Endodermal cell (in vitro differentiated cells): ENCODE data around the gene NOM1. TPM values are rescaled to one million over a fixed set of nuclear protein-coding genes. Genes with fewer than 3 reads are reported as not detected.
A peak's percentile ranks its signal among the peaks of the same experiment; 100 is the strongest.

ENCODE experiments used
- DNase-seq: peaks from one replicate; pipeline ENCODE4 v3.0.0-alpha.2; 2017
- H3K27ac ChIP-seq: 2 replicates; pipeline ENCODE4 v1.5.1; 2013; ENCODE audit warnings: mild to moderate bottlenecking, low read depth, low read length, moderate library complexity
- H3K27me3 ChIP-seq: 2 replicates; pipeline ENCODE4 v1.6.1; 2013; ENCODE audit warnings: mild to moderate bottlenecking, low read length, moderate library complexity; ENCODE audit not compliant: insufficient read depth, control insufficient read depth, poor library complexity, severe bottlenecking
- H3K36me3 ChIP-seq: 2 replicates; pipeline ENCODE4 v1.7.0; 2013; ENCODE audit warnings: mild to moderate bottlenecking, low read length, moderate library complexity; ENCODE audit not compliant: control insufficient read depth, insufficient read depth
- H3K4me1 ChIP-seq: one replicate; pipeline ENCODE4 v1.7.0; 2013; ENCODE audit warnings: low read length; ENCODE audit not compliant: control insufficient read depth, insufficient read depth
- H3K4me3 ChIP-seq: 2 replicates; pipeline ENCODE4 v1.5.1; 2013; ENCODE audit warnings: mild to moderate bottlenecking, low read length, moderate library complexity
- H3K9ac ChIP-seq: 2 replicates; pipeline ENCODE4 v1.6.1; 2013; ENCODE audit warnings: mild to moderate bottlenecking, low read length, moderate library complexity; ENCODE audit not compliant: poor library complexity, severe bottlenecking; ENCODE audit errors: extremely low read depth
- H3K9me3 ChIP-seq: 2 replicates; pipeline ENCODE4 v1.6.1; 2013; ENCODE audit warnings: mild to moderate bottlenecking, low read length, moderate library complexity; ENCODE audit not compliant: control insufficient read depth
- H3K27ac Mint-ChIP-seq: 2 replicates; pipeline ENCODE4 v1.8.0; 2020; ENCODE audit warnings: mixed read lengths
- H3K27me3 Mint-ChIP-seq: 2 replicates; pipeline ENCODE4 v1.8.0; 2021; ENCODE audit warnings: mild to moderate bottlenecking, mixed read lengths; ENCODE audit not compliant: insufficient read depth
- H3K36me3 Mint-ChIP-seq: 2 replicates; pipeline ENCODE4 v1.8.0; 2020; ENCODE audit warnings: low read depth, mixed read lengths
- H3K4me1 Mint-ChIP-seq: 2 replicates; pipeline ENCODE4 v1.8.0; 2020; ENCODE audit warnings: mixed read lengths
- H3K4me3 Mint-ChIP-seq: 2 replicates; pipeline ENCODE4 v1.8.0; 2020; ENCODE audit warnings: mild to moderate bottlenecking, moderate library complexity, mixed read lengths
- H3K9me3 Mint-ChIP-seq: 2 replicates; pipeline ENCODE4 v1.8.0; 2020; ENCODE audit warnings: mild to moderate bottlenecking, mixed read lengths
- WGBS, 2 experiments: methylation state at CpG; one replicate each; pipeline versions ENCODE4 v1.1.5 to v1.1.7; 2013; ENCODE audit warnings: missing lambda C conversion rate in 2 of 2, mixed read lengths in 1 of 2; ENCODE audit not compliant: insufficient coverage in 1 of 2, insufficient read length in 1 of 2; 5-methylcytosine and 5-hydroxymethylcytosine counted together
- total RNA-seq, 2 donors: library from RNA; stranded (reverse); fragmentation: NEBNext Ultra II Directional in 1 of 2; extraction: Animal tissue kit (Norgen Biotek cat#: 25700) in 1 of 2; gene quantifications; 2 replicates in 1 of 2; 3 replicates in 1 of 2; pipeline ENCODE4 v1.2.1, GENCODE V29; 2021
- TF ChIP-seq, protein P1 (sequence below): fragments of 200-600 bp; sonication (generic); conservative IDR thresholded peaks from 2 replicates; pipeline ENCODE4 v1.5.0; 2021; ENCODE audit warnings: antibody characterized with exemption, mild to moderate bottlenecking

The NOM1 gene
- total RNA-seq, 2 donors from 2014 or later = 22.8 to 27.0 TPM

DNA sequence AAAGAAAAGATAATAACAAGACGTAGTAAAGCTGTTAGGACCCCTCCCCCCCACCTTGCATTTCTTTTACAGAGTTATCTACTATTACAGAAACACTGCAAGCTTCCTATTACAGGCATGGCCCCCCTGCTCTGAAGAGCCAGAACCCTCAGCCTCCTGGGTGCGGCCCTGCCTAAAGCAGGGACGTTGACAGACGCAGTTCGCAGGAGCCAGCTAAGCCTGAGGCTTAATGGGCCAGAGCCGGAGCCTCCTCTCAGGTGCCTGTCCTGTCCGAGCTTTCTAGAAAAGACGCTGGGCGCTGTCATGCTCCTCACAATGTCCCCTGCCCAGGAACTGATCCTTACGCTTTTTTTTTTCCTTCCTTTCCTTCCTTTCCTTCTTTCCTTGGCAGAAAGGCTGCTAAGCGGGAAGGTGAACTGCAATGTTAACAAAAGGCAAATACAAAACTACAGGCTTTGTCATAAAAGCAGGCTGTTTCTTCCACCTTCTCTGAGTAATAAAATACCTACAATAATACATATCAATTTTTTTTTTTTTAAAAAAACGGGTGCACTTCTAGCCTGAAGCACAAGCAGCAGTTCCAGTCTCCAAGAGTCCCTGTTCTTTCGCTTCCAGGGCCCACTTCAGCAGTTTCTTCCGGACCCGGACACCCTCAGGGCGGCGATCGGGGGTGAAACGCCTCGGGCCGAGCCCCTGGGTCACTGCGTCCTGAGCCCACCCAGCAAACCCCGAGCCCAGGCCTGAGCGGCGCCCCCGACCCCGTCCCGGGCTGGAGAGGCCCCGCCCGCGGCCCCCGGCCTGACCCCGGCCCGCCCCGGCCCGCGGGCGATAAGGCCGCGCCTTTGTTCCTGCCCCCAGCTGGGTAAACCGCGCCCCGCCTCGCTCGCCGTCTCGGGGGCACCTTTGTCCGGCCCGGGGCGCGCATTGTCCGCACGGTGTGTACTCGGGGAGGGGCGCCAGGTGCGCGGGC lies 49.8 kb downstream of the NOM1 start:
- Mint-ChIP-seq H3K4me1 (peaks cover 15% of the 10 kb centered on the region), H3K27me3 (peaks cover 94% of the 10 kb centered on the region), H3K4me3 (peak overlapping the region; percentile 39), H3K9me3 (no peaks in the 10 kb centered on the region), H3K27ac (no peak overlapping the region), H3K36me3 (no peaks in the 10 kb centered on the region)
- peak; percentile 63 for DNase-seq
- H3K4me1 ChIP-seq = no peaks in the 10 kb centered on the region
- no peak overlapping the region for H3K27ac ChIP-seq
- H3K4me3 ChIP-seq = peak overlapping the region; percentile 17
- H3K27me3 ChIP-seq = peaks cover 89% of the 10 kb centered on the region
- no peak overlapping the region for H3K9ac ChIP-seq
- TF ChIP-seq, protein P1, sequence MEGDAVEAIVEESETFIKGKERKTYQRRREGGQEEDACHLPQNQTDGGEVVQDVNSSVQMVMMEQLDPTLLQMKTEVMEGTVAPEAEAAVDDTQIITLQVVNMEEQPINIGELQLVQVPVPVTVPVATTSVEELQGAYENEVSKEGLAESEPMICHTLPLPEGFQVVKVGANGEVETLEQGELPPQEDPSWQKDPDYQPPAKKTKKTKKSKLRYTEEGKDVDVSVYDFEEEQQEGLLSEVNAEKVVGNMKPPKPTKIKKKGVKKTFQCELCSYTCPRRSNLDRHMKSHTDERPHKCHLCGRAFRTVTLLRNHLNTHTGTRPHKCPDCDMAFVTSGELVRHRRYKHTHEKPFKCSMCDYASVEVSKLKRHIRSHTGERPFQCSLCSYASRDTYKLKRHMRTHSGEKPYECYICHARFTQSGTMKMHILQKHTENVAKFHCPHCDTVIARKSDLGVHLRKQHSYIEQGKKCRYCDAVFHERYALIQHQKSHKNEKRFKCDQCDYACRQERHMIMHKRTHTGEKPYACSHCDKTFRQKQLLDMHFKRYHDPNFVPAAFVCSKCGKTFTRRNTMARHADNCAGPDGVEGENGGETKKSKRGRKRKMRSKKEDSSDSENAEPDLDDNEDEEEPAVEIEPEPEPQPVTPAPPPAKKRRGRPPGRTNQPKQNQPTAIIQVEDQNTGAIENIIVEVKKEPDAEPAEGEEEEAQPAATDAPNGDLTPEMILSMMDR = no peak
- WGBS, 2 experiments = 6 to 16% methylated on average over 9 to 57 of the region's 57 CpGs
- no peaks in the 10 kb centered on the region for H3K9me3 ChIP-seq
- no peaks in the 10 kb centered on the region for H3K36me3 ChIP-seq

DNA sequence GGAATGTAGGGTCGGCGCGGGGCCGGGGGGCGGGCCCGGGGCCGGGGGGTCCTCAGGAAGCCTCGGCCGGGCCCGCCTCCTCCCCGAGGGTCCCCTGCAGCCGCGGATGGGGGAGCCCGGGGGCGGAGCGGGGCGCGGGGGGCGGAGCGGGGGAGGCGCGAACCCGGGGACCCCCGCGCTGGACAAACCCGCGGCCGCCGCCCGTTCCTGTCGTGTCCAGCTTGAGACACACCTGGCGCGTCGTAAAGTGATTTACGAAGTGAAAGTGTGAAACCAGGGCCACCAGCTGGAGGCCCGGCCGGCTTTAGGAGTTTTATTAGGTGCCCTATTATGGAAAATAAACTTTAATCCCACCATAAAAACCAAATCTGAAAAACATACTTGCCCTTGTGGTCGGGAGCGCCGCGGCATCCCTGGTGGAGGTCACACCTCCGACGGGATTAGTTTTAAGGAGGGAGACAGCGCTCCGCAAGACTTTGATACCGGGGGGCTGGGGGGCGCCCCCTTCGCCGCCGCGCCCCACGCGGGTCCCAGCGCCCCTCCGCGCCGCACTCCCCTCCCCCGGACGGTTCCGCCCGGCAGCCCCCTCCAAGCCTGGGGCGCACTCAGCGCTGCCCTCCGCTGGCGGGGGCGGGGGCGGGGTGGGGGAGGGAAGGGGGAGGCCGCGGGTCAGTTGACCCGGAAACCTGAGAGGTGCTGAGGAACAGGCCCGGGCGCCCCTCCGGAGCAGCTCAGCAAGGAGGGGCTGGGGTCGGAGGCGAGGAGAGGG lies 50.6 kb downstream of the NOM1 start:
- H3K36me3 Mint-ChIP-seq = peaks cover 6% of the 10 kb centered on the region
- Histone ChIP-seq H3K9me3 (no peaks in the 10 kb centered on the region), H3K4me1 (no peaks in the 10 kb centered on the region), H3K27ac (no peak overlapping the region), H3K9ac (no peak overlapping the region), H3K27me3 (peaks cover 97% of the 10 kb centered on the region), H3K36me3 (no peaks in the 10 kb centered on the region), H3K4me3 (peak overlapping the region; percentile 17)
- H3K4me3 Mint-ChIP-seq = peak overlapping the region; percentile 36
- TF ChIP-seq, protein P1 = peak; percentile 23
- DNase-seq = peak; percentile 66
- peaks cover 94% of the 10 kb centered on the region for H3K27me3 Mint-ChIP-seq
- H3K4me1 Mint-ChIP-seq = peaks cover 19% of the 10 kb centered on the region
- WGBS, 2 experiments = 1 to 3% methylated on average over 6 to 61 of the region's 75 CpGs
- H3K27ac Mint-ChIP-seq = no peak overlapping the region
- no peaks in the 10 kb centered on the region for H3K9me3 Mint-ChIP-seq

DNA sequence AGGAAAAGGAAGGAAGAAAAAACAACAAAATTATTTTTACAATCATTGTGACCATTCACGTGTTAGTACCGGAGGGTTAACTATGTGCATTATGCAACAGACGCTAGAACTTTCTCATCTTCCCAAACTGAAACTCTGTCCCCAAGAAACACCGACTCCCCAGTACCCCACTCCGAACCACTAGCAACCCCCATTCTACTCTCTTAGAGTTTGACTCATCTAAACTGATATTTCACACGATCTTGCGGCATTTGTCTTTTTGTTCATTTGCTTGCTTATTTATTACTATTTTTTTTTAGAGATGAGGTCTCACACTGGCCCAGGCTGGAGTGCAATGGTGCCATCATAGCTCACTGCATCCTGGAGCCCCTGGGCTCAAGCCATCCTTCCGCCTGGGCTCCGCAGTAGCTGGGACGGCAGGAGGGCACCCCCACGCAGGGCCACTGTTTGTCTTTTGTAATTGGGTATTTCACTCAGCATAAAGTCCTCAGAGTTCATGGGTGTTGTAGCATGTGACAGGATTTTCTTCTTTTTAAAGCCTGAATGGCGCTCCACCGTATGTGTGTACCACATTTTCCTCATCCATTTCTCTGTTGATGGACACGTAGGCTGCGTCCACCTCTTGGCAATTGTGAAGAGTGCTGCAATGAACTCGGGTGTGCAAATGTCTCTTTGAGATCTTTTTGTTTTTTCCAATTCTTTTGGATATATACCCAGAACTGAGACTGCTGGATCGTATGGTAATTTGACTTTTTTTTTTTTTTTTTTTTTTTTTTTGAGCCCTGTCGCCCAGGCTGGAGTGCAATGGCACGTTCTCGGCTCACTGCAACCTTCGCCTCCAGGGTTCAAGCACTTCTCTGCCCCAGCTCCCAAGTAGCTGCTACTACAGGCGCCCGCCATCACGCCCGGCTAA lies 51.5 kb downstream of the NOM1 start:
- Mint-ChIP-seq H3K27me3 (peaks cover 93% of the 10 kb centered on the region), H3K4me1 (peaks cover 19% of the 10 kb centered on the region), H3K36me3 (peaks cover 6% of the 10 kb centered on the region), H3K4me3 (peak overlapping the region; percentile 36), H3K9me3 (no peaks in the 10 kb centered on the region), H3K27ac (no peak overlapping the region)
- no peaks in the 10 kb centered on the region for H3K4me1 ChIP-seq
- DNase-seq = peak; percentile 56
- H3K36me3 ChIP-seq = no peaks in the 10 kb centered on the region
- 7 to 19% methylated on average over 8 to 25 of the region's 25 CpGs for WGBS, 2 experiments
- no peaks in the 10 kb centered on the region for H3K9me3 ChIP-seq
- TF ChIP-seq, protein P1 = no peak
- peaks cover 99% of the 10 kb centered on the region for H3K27me3 ChIP-seq
- no peak overlapping the region for H3K9ac ChIP-seq
- H3K4me3 ChIP-seq = no peak overlapping the region
- H3K27ac ChIP-seq = no peak overlapping the region
